HG02623 (cell line): ENCODE results near the gene APOC4.
"Not testable (repeated sequence)": the region's sequence is repeated elsewhere in the genome, so short reads cannot be mapped to it uniquely, and the experiment has no call there.

Experiments
- ATAC-seq: cut with Tn5 transposase; IDR thresholded peaks from one replicate; pipeline ENCODE4 v1.9.1; 2021; ENCODE audit warnings: moderate library complexity; ENCODE audit not compliant: unreplicated experiment

APOC4 gene

GRCh38 chr19:44942067-44942571 is at the start of gene APOC4:
Gene APOC4 (plus strand): TSS chr19:44942237. CDS start chr19:44942278, 41 bp downstream.
- ATAC-seq = no peak

- ATAC-seq = no peak
These were observed 49.1 kb upstream of the APOC4 start for GRCh38 chr19:44892932-44893331.

- ATAC-seq = no peak
These were observed 48.5 kb upstream of the APOC4 start for GRCh38 chr19:44893332-44894051.

GRCh38 chr19:44894052-44894400 is 48.0 kb upstream of the APOC4 start:
- no peak for ATAC-seq

GRCh38 chr19:44894946-44895345 is 47.1 kb upstream of the APOC4 start:
- ATAC-seq = no peak

GRCh38 chr19:44897835-44898234 is 44.2 kb upstream of the APOC4 start:
- no peak for ATAC-seq

- ATAC-seq = no peak
These were observed 41.5 kb upstream of the APOC4 start for GRCh38 chr19:44900328-44901244.

GRCh38 chr19:44903216-44903601 is 38.8 kb upstream of the APOC4 start:
- ATAC-seq = no peak

GRCh38 chr19:44903602-44904425 is 38.2 kb upstream of the APOC4 start:
- ATAC-seq = no peak

- ATAC-seq = no peak
These were observed 37.5 kb upstream of the APOC4 start for GRCh38 chr19:44904426-44904994.

GRCh38 chr19:44905437-44906160 is 36.4 kb upstream of the APOC4 start, which contains the start of gene APOE:
Gene APOE (plus strand): TSS chr19:44905796. CDS start chr19:44906625, 829 bp downstream.
- ATAC-seq = no peak

GRCh38 chr19:44907613-44908012 is 34.4 kb upstream of the APOC4 start:
- no peak for ATAC-seq

- ATAC-seq = no peak
These were observed 33.8 kb upstream of the APOC4 start for GRCh38 chr19:44908074-44908835.

GRCh38 chr19:44908836-44909261 is 33.2 kb upstream of the APOC4 start:
- ATAC-seq = no peak

GRCh38 chr19:44909775-44910174 is 32.3 kb upstream of the APOC4 start:
- ATAC-seq = no peak

- not testable (repeated sequence) for ATAC-seq
These were observed 30.1 kb upstream of the APOC4 start for GRCh38 chr19:44911896-44912295.

- ATAC-seq = no peak
These were observed 29.2 kb upstream of the APOC4 start for GRCh38 chr19:44912854-44913253.

- not testable (repeated sequence) for ATAC-seq
These were observed 28.3 kb upstream of the APOC4 start for GRCh38 chr19:44913512-44914432.
